Ectodermal cell (in vitro differentiated cells): ENCODE measurements around the gene NFKBIA.

Experiments
- H3K27ac ChIP-seq: 2 replicates; pipeline ENCODE4 v1.7.0; 2013; ENCODE audit warnings: mild to moderate bottlenecking, low read depth, low read length; ENCODE audit not compliant: insufficient read depth, poor library complexity, severe bottlenecking
- H3K27me3 ChIP-seq: 2 replicates; pipeline ENCODE4 v1.7.0; 2013; ENCODE audit warnings: mild to moderate bottlenecking, low read length; ENCODE audit not compliant: insufficient read depth, control insufficient read depth, poor library complexity, severe bottlenecking
- H3K36me3 ChIP-seq: one replicate; pipeline ENCODE4 v1.7.0; 2013; ENCODE audit warnings: low read length; ENCODE audit not compliant: control insufficient read depth, insufficient read depth
- H3K4me1 ChIP-seq: one replicate; pipeline ENCODE4 v1.7.0; 2013; ENCODE audit warnings: low read length; ENCODE audit not compliant: control insufficient read depth, insufficient read depth
- H3K4me3 ChIP-seq: 2 replicates; pipeline ENCODE4 v1.7.0; 2013; ENCODE audit warnings: low read depth, low read length, control low read depth; ENCODE audit not compliant: insufficient read depth
- H3K9me3 ChIP-seq: 2 replicates; pipeline ENCODE4 v1.7.0; 2013; ENCODE audit warnings: mild to moderate bottlenecking, low read length, moderate library complexity; ENCODE audit not compliant: control insufficient read depth
- WGBS, 2 experiments: methylation state at CpG; one replicate each; pipeline ENCODE4 v1.1.7; 2013; ENCODE audit warnings: missing lambda C conversion rate in 2 of 2; 5-methylcytosine and 5-hydroxymethylcytosine counted together

Gene NFKBIA

DNA sequence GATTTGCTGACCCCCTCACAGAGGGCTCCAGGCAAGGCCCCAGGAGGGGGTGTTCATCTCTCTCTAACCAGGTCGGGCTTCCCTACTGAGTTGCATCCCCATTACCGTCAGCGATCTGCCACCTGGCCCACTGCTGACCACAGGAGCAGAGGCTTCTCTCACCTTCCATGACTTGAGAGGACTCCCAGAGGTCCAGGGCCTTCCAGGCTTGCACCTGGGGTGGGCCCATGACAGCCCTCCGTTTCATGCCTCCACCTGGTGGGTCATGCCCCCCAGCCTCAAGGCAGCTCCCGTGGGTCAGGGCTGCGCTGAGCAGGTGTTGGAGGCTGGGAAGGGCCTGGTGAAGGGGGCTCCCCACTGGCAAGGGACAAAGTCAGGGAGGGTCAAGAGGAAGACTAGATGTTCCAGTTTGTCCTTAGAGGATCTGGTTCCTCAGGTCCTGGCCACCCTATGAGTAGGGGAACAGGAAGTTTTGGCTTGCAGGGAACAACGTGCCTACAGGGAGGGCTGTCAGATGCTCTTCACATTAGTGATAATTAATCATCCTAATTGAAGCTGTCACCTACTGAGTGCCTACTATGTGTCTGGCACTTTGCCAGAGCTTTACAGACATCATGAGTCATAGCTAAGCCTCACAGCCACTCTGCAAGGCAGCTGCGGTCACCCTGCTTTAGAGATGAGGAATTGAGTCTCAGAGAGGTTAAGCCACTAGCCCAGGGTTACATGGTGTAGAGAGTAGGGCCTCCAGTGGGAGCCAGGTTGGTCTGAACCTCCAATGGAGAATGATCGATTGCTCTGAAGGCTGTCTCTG, 13.8 kb downstream of the NFKBIA start:
- Histone ChIP-seq H3K36me3 (no peaks in the 10 kb centered on the region), H3K4me1 (peaks cover under 1% of the 10 kb centered on the region), H3K27me3 (no peaks in the 10 kb centered on the region), H3K9me3 (no peaks in the 10 kb centered on the region), H3K4me3 (no peak overlapping the region), H3K27ac (no peak overlapping the region)
- 77 to 78% methylated on average over 9 of the region's 9 CpGs for WGBS, 2 experiments

DNA sequence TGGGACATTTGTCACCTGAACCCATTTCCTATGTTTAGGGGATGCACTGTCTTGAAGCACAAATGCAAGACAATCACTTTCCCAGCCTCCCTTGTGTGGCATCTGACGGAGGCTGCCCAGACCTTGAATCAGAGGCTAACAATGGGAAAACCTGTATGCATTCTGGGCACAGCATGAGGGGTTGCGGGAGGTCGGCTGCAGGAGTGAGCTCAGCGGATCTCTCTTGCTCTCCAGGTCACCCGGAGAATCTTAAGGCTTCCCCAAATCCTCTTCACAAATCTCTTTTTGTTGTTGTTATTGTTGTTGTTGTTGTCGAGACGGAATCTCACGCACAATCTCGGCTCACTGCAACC, 15.3 kb downstream of the NFKBIA start:
- no peaks in the 10 kb centered on the region for H3K27me3 ChIP-seq
- 77 to 84% methylated on average over 9 of the region's 9 CpGs for WGBS, 2 experiments
- no peak overlapping the region for H3K27ac ChIP-seq
- H3K9me3 ChIP-seq, result no peaks in the 10 kb centered on the region
- H3K36me3 ChIP-seq, result no peaks in the 10 kb centered on the region
- H3K4me1 ChIP-seq, result peaks cover 5% of the 10 kb centered on the region
- H3K4me3 ChIP-seq, result no peak overlapping the region

DNA sequence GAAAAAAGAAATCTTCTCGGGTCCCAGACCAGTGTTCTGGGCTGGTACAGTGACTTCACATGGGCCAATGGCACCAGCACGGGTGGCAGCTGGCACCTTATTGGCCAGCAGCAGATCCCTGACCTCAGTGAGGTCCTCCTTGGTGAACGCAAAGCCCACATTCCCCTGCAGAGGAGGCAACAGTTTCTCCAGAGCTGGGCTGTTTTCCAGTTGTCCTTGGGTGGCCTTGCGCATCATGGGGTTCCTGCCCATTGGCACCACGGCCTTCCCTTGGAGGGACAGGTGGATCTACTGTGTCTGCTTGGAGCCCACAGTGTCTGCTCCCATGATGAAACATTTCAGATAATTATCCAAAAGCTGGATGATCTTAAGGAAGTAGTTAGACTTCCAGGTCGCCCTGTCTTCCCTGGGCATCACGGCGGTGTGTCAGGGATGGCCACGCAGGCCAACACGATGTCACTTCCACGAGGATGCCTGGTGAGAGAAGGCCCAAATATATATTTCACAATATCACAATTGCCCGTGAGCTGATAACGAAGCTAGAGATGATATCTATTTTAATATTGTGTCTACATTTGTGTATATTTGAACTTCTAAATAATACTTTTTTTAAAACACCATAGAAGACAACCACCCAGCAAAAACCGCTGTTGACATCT, 15.8 kb downstream of the NFKBIA start:
- H3K27ac ChIP-seq, result no peak overlapping the region
- H3K9me3 ChIP-seq, result no peaks in the 10 kb centered on the region
- H3K27me3 ChIP-seq, result no peaks in the 10 kb centered on the region
- H3K4me1 ChIP-seq, result peaks cover 5% of the 10 kb centered on the region
- H3K36me3 ChIP-seq, result no peaks in the 10 kb centered on the region
- 95 to 96% methylated on average over 12 to 14 of the region's 14 CpGs for WGBS, 2 experiments
- H3K4me3 ChIP-seq, result no peak overlapping the region

DNA sequence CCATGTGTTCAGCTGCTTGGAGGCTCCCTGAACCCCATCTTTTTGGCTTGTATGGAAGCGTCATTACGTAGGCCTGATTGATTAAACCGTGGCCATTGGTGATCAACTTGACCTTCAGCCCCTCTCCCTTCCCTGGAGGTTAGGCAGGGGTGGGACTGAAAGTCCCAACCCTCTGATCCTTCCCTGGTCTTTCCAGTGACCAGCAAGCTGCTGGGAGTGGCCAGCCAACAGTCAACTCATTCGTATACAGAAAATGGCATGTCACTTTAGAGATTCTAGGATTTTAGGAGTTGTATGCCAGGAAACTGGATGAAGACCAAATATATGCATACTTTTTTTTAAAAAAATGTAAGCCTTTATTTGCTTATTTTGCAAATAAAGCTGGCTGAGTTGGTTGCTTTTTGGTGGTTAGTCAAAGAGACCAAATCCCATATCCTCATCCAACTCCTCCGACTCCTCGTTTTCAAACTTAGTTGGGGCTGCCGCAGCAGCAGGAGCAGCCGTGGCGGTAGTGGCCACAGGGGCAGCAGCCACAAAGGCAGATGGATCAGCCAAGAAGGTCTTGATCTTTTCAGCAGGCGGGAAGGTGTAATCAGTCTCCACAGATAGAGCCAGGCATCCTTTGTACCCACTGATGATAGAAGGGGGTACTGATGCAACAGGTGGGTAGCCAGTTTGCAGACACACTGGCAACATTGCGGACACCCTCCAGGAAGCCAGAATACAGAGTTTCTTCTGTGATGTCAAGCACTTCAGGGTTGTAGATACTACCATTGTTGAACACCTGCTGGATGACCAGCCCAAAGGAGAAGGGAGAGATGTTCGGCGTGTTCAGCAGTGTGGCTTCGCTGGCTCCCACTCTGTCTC, 16.6 kb downstream of the NFKBIA start:
- Histone ChIP-seq H3K36me3 (no peaks in the 10 kb centered on the region), H3K27me3 (no peaks in the 10 kb centered on the region), H3K4me3 (no peak overlapping the region), H3K4me1 (peaks cover 5% of the 10 kb centered on the region), H3K27ac (no peak overlapping the region), H3K9me3 (no peaks in the 10 kb centered on the region)
- 93 to 96% methylated on average over 14 of the region's 14 CpGs for WGBS, 2 experiments

DNA sequence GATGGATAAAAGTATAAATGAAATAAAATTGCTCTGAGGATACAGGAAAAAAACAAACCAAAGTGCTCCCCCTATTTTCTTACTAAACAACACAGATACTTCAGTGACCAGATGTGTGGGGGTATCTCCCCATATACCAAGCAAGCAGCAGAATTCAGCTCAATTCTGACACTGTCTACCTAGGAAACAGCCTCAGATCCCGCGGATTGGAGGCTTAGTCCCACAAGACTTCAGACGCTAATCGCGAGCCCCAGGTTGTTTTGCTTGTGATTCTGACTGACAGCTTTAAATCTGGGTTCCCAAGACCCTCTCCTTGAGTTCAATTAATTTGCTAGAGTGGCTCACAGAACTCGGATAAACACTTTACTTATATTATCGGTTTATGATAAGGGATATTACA, 17.3 kb downstream of the NFKBIA start:
- H3K27ac ChIP-seq, result no peak overlapping the region
- no peaks in the 10 kb centered on the region for H3K36me3 ChIP-seq
- H3K27me3 ChIP-seq, result no peaks in the 10 kb centered on the region
- peaks cover 5% of the 10 kb centered on the region for H3K4me1 ChIP-seq
- 93 to 95% methylated on average over 7 of the region's 7 CpGs for WGBS, 2 experiments
- no peaks in the 10 kb centered on the region for H3K9me3 ChIP-seq
- H3K4me3 ChIP-seq, result no peak overlapping the region

DNA sequence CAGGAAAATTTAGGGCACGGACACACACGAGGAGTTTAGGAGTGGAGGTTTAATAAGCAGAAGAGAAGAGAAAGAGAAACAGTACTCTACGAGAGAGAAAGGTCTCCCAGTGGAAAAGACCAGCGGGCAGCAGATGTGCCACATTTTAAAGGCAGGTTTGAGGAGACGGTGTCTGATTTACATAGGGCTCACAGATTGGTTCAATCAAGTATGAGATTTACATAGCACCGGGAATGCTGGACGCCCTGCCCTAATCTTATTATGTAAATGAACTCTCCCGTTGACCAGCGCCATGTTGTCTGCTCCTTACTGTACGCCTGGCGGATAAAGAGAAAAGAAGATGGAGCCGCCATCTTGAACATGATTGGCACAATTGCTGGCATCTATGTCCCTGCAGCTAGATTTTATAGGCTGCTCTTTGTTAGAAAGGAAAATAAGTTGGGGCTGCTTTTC, 17.9 kb downstream of the NFKBIA start:
- Histone ChIP-seq H3K4me1 (peaks cover 5% of the 10 kb centered on the region), H3K27ac (no peak overlapping the region), H3K36me3 (no peaks in the 10 kb centered on the region), H3K9me3 (no peaks in the 10 kb centered on the region), H3K27me3 (no peaks in the 10 kb centered on the region), H3K4me3 (no peak overlapping the region)
- WGBS, 2 experiments, result 87 to 89% methylated on average over 12 of the region's 12 CpGs

DNA sequence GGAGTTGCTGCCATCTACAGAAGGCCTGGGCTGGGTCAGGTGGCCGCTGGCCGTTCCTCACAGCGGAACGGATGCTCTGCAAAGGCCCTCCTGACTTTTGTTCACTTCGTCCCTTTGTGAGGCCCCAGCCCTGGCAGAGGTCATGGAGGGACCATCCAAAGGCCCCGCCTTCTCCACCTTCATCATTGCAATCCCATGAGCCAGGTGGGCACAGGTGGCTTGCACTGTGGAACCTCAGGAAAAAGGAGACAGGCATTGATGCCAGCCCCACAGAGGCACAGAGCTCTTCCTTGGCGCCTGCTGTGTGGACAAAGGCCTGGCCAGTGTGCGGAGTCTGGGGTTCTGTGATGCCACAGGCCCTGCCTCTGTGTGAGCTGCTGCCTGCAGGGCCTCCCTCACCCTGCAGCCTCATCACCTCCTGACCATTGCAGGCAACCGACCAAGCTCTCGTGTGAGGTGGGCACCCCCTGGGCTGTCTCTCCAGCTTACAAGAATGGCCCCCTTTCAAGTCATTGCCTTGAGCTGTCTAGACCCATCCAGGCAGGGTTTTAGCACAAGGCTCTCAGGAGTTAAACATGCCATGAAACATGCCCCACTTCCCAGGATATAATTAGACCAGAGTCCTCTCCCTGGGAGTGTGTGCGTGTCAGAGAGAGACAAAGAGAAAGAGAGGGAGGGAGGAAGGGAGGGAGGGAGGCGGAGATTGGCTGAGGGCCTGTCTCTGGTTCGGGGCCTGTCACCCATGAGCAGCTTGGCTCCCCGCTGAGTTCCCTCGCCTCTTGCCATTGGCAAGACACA, 19.3 kb downstream of the NFKBIA start:
- H3K27ac ChIP-seq, result no peak overlapping the region
- peaks cover 5% of the 10 kb centered on the region for H3K4me1 ChIP-seq

DNA sequence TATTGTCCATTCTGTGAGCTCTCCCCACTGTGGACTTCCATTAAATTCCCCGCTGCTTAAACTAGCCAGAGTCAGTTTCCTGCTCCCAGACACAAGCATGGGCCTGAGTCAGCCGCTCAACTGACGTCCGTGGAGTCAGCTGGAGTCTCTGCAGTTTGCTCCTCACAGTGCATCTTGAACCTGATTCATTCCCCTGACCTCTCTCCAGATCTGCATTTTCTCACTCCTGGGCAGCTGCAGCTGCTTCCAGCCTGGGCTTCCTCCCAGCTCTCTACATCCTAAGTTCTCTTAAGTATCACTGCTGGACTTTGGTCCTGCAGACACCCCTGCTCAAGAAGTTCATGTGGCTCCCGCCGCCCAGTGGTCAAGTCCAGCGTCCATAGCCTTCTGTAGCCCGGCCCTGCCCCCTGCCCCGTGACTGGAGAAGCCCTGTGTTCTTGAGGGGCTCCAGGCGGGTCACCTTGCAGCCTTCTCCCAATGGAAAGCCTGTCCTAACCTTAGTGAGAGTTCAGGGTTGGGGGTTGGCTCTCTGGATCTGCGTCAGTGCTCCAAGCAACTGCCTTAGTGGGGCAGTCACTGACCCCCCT, 20.0 kb downstream of the NFKBIA start:
- Histone ChIP-seq H3K9me3 (no peaks in the 10 kb centered on the region), H3K36me3 (no peaks in the 10 kb centered on the region), H3K4me3 (no peak overlapping the region), H3K27me3 (no peaks in the 10 kb centered on the region), H3K27ac (no peak overlapping the region), H3K4me1 (peaks cover 5% of the 10 kb centered on the region)
- WGBS, 2 experiments, result 91 to 92% methylated on average over 11 of the region's 11 CpGs

More for the DNA sequence above, 19.3 kb downstream of the NFKBIA start:
- no peaks in the 10 kb centered on the region for H3K36me3 ChIP-seq
- H3K9me3 ChIP-seq, result no peaks in the 10 kb centered on the region
- 76% methylated on average over 15 of the region's 15 CpGs for WGBS, 2 experiments
- H3K4me3 ChIP-seq, result no peak overlapping the region
- no peaks in the 10 kb centered on the region for H3K27me3 ChIP-seq

DNA sequence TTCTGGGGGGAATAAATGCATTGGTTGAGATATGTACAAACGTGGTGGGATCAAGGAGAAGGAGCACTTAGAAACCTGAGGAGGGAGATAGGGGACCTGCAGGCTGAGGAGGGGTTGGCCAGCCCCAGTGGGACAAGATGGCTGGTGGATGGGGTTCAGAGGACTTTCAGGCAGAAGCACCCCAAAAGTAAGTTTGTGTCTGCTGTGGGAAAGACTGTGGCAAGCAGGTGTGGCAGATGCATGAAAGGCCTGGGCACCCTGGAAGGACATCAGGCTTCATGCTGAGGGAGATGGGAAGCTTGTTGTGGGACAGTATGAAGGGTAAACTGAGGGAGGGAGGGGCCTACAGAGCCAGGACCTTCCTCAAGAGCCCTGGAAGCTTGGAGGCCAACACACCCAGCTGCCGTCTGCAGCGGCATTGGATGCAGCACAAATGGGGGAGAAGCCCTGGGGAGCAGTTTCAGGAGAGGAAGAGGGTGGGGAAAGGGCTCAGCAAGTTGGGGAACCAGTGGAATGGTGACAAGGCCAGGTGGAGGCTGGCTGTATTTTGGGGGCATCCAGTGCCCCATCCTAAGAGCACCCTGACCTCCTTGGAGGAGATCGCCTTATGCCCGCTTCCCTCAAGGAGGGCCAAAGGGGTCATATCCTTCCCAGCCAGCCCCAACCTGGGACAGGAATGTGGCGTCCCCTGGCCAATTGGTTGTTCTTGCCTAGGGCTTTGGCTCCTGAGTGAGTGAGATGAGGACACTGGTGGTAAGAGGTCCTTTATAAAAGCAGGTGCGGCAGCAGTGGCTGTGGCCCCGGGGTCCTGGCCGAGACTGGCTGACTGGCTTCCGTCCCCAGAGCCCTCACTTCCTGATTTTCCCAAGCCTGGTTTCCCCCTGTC, 20.7 kb downstream of the NFKBIA start:
- no peaks in the 10 kb centered on the region for H3K9me3 ChIP-seq
- WGBS, 2 experiments, result 95 to 96% methylated on average over 10 of the region's 10 CpGs
- no peak overlapping the region for H3K27ac ChIP-seq
- H3K4me1 ChIP-seq, result peaks cover 5% of the 10 kb centered on the region
- no peak overlapping the region for H3K4me3 ChIP-seq
- H3K36me3 ChIP-seq, result no peaks in the 10 kb centered on the region
- H3K27me3 ChIP-seq, result no peaks in the 10 kb centered on the region
